PFSK-1 (cell line): ENCODE measurements around the gene NR1H3.

Source experiments
- FOXP2 ChIP-seq: optimal IDR thresholded peaks from 2 replicates; pipeline ENCODE3; 2011; ENCODE audit warnings: borderline replicate concordance, control low read depth, inconsistent platforms; ENCODE audit not compliant: insufficient read depth; ENCODE audit errors: extremely low read length, extremely low read depth
- POLR2AphosphoS5 ChIP-seq: IDR thresholded peaks from 2 replicates; pipeline ENCODE4 v1.6.1; 2012; ENCODE audit warnings: low read depth, mild to moderate bottlenecking, control low read depth, low read length, moderate library complexity
- REST ChIP-seq, 2 experiments: IDR thresholded peaks; 2 replicates each; pipeline versions ENCODE4 v1.6.1 to v1.8.0; 2011 to 2012; ENCODE audit warnings: low read depth in 2 of 2, low read length in 2 of 2, control low read depth in 1 of 2, inconsistent platforms in 1 of 2, mild to moderate bottlenecking in 1 of 2, moderate library complexity in 1 of 2; ENCODE audit not compliant: insufficient read depth in 1 of 2
- SIN3A ChIP-seq: IDR thresholded peaks from 2 replicates; pipeline ENCODE4 v1.6.1; 2012; ENCODE audit warnings: mild to moderate bottlenecking, low read length, moderate library complexity, borderline replicate concordance; ENCODE audit not compliant: insufficient read depth
- TAF1 ChIP-seq: IDR thresholded peaks from 2 replicates; pipeline ENCODE4 v1.6.1; 2012; ENCODE audit warnings: low read length, control low read depth, borderline replicate concordance; ENCODE audit not compliant: insufficient read depth

Gene NR1H3

GRCh38 chr11:47318166-47318565 lies 60.4 kb downstream of the NR1H3 start:
- TF ChIP-seq POLR2AphosphoS5 (no peak), REST (IDR thresholded peaks at IDR 0.05; ENCODE audit: insufficient read depth in 1 of 2, low read depth in 2 of 2, low read length in 2 of 2) (no peak), FOXP2 (no peak), TAF1 (no peak), SIN3A (no peak)
